Common myeloid progenitor, CD34-positive (primary cell): Measurements from ENCODE around the gene SPX.

Source experiments
- CTCF ChIA-PET: fragments of 350-600 bp; sonication (Branson Sonifier 250); formaldehyde crosslinking; loops from one replicate; lab custom pipeline; 2021; ENCODE audit warnings: antibody characterized with exemption; lab: Charles Lee
- POLR2A ChIA-PET: fragments of 350-600 bp; sonication (Branson Sonifier 250); formaldehyde crosslinking; loops from one replicate; lab custom pipeline; 2021; ENCODE audit warnings: antibody characterized with exemption; lab: Charles Lee
- DNase-seq, 3 donors: peaks; one replicate each; pipeline versions ENCODE4 v3.0.0 to v3.0.0-alpha.2; 2013
- H3K27ac ChIP-seq, 2 experiments: 1 replicate in 1 of 2; 2 replicates in 1 of 2; pipeline ENCODE4 v1.7.0; 2013; ENCODE audit warnings: inconsistent platforms in 2 of 2, low read length in 2 of 2, mild to moderate bottlenecking in 2 of 2, low read depth in 1 of 2, moderate library complexity in 1 of 2; ENCODE audit not compliant: severe bottlenecking in 2 of 2, insufficient read depth in 1 of 2, poor library complexity in 1 of 2
- H3K27me3 ChIP-seq, 5 experiments: replicated peaks in 2 of 5; 1 replicate in 3 of 5; 2 replicates in 2 of 5; pipeline versions ENCODE4 v1.6.1 to v1.7.0; 2013; ENCODE audit warnings: low read length in 4 of 5, mild to moderate bottlenecking in 2 of 5, moderate library complexity in 2 of 5, inconsistent platforms in 1 of 5; ENCODE audit not compliant: insufficient read depth in 5 of 5, control insufficient read depth in 4 of 5
- H3K36me3 ChIP-seq, 4 experiments: 1 replicate in 2 of 4; 2 replicates in 2 of 4; pipeline versions ENCODE4 v1.6.1 to v1.7.0; 2013; ENCODE audit warnings: low read length in 3 of 4, control low read depth in 1 of 4, mild to moderate bottlenecking in 1 of 4; ENCODE audit not compliant: control insufficient read depth in 4 of 4, insufficient read depth in 4 of 4
- H3K4me1 ChIP-seq, 4 experiments: 1 replicate in 3 of 4; 2 replicates in 1 of 4; pipeline versions ENCODE4 v1.6.1 to v1.7.1; 2013; ENCODE audit warnings: low read length in 3 of 4, mild to moderate bottlenecking in 3 of 4, control low read depth in 1 of 4, inconsistent platforms in 1 of 4, moderate library complexity in 1 of 4; ENCODE audit not compliant: control insufficient read depth in 4 of 4, insufficient read depth in 4 of 4; ENCODE audit errors: control extremely low read depth in 1 of 4
- H3K4me3 ChIP-seq, 7 experiments: 1 replicate in 4 of 7; 2 replicates in 3 of 7; pipeline versions ENCODE4 v1.5.1 to v1.7.0; 2013; ENCODE audit warnings: mild to moderate bottlenecking in 7 of 7, low read length in 6 of 7, moderate library complexity in 6 of 7, inconsistent platforms in 2 of 7, low read depth in 2 of 7, control low read depth in 1 of 7; ENCODE audit not compliant: insufficient read depth in 4 of 7, control insufficient read depth in 1 of 7; ENCODE audit errors: extremely low read depth in 1 of 7
- H3K9me3 ChIP-seq, 5 experiments: 1 replicate in 4 of 5; 2 replicates in 1 of 5; pipeline versions ENCODE4 v1.6.1 to v1.7.1; 2013; ENCODE audit warnings: low read length in 4 of 5, mild to moderate bottlenecking in 2 of 5, inconsistent platforms in 1 of 5, low read depth in 1 of 5, moderate library complexity in 1 of 5; ENCODE audit not compliant: control insufficient read depth in 4 of 5, insufficient read depth in 2 of 5; ENCODE audit errors: control extremely low read depth in 1 of 5
- WGBS: methylation state at CpG from one replicate; pipeline ENCODE4 v1.1.5; 2013; ENCODE audit not compliant: insufficient coverage; 5-methylcytosine and 5-hydroxymethylcytosine counted together

The SPX gene

DNA sequence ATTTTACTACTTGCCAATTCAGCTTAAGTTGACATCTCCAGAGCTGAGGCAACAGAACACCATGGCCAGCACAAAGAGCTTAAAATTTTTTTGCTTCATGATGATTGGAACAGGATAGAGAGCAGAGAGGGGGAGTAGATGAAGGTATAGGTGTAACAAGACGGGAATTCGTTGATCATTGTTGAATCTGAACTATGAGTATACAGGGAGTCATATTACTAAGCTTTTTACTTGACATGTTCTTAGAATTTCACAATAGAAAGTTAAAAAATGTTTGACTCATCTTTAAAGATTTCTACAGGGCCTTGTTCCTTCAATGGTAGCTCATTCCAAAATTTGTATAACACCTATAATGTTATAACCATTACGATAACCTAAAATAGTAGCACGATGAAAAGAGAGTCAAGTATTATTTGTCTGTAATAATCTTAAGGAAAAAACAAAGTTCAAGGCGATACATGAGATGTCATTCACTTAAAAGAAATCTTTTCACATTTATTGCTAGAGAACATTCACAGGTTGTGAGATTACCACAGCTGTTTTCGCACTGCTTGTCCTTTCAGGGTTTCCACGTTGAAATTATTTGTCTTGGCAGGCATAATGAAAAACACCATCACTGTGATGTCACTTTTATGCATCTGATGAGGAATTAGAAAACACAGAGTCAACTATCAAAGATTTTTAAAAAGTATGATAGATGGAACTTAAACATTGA lies 33.9 kb downstream of the SPX start:
- H3K27me3 ChIP-seq, result no peaks in the 10 kb centered on the region
- no peak overlapping the region for H3K4me3 ChIP-seq
- no peak for DNase-seq
- H3K36me3 ChIP-seq, result no peaks in the 10 kb centered on the region
- 60% methylated on average over 2 of the region's 7 CpGs for WGBS
- no peaks in the 10 kb centered on the region for H3K9me3 ChIP-seq
- ChIA-PET CTCF (interaction anchor here (1.3 kb wide), 1 partner anchor 8 kb away, joined by 4 read pairs; no protein-coding TSS in a partner anchor), POLR2A (no interaction called here)
- H3K27ac ChIP-seq, result no peak overlapping the region
- H3K4me1 ChIP-seq, result no peaks in the 10 kb centered on the region

DNA sequence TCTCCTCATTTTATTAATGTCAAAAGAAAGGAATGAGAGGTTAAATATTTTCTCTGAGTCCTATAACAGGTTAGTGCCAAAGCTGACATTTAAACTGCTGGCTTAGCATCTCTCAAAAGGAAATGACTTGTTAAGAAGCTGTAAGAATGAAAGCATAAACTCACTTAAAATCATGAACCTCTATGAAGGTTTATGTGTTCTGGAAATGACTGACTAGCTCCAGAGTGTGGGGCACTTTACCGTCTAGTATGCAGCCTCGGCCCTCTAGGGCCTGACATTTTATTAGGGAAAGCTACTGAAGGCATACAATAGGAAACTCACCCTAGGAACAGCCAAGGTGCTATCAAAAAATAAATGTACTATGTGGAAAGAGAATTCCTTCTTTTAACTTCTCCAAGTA lies 35.1 kb downstream of the SPX start:
- ChIA-PET POLR2A (no interaction called here), CTCF (interaction anchor here (1.3 kb wide), 1 partner anchor 9 kb away, joined by 4 read pairs; no protein-coding TSS in a partner anchor)
- Histone ChIP-seq H3K36me3 (no peaks in the 10 kb centered on the region), H3K27ac (no peak overlapping the region), H3K27me3 (no peaks in the 10 kb centered on the region), H3K9me3 (no peaks in the 10 kb centered on the region), H3K4me1 (no peaks in the 10 kb centered on the region), H3K4me3 (no peak overlapping the region)
- DNase-seq, result no peak
- 50% methylated on average over 2 of the region's 2 CpGs for WGBS

DNA sequence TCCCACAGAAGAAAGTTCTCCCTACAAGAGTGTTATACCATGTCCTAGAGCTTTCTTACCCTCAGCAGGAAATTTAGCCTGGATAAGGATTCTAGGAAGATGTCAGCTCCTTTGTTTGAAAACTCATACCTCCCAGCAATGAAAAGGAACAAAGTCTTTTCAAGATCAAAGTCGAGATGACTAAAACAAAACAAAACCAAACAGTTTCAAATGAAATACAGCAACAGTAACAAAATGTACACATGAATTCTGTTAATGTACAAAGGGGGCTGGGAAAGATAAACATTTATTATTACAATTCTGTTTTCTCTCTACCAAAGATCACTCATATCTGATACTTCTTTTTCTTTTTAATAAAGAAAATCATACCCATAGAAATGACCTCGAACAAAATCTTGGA lies 36.8 kb downstream of the SPX start:
- H3K27ac ChIP-seq, result no peak overlapping the region
- H3K27me3 ChIP-seq, result no peaks in the 10 kb centered on the region
- no peaks in the 10 kb centered on the region for H3K9me3 ChIP-seq
- ChIA-PET CTCF (no interaction called here), POLR2A (no interaction called here)
- WGBS, result no CpG with 5 or more reads among the region's 2 CpGs
- no peak for DNase-seq
- no peaks in the 10 kb centered on the region for H3K4me1 ChIP-seq
- no peaks in the 10 kb centered on the region for H3K36me3 ChIP-seq
- H3K4me3 ChIP-seq, result no peak overlapping the region

DNA sequence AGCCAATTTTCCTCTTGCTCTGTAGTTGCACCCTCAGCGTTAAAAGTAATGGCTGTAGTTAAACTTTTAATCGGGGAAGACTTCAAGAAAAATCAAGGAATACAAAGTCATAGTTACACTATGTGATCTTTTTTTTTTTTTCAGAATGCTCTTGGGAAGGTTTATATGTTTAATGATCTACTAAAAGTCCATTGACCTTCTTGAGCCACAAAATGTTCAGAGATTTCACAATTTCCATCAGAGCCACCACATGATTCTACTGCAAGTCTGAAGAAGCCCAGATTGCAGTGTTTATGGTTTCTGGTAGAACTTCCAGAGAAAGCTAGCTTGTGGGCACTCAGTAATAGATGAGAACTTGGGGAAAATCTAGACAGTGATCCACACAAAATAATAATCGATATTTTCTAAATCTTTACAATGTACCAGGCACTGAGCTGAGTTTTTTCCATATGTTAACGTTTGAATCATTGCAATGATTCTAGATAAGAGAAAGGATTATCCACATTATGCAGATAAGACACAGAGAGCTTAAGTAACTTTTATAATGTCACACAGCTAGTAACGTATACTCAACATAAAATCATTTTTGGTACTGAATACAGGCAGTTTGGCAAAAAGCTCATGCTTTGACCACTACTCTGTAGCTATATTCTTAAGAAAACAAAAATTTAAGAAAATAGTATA lies 40.3 kb downstream of the SPX start:
- POLR2A ChIA-PET, result no interaction called here
- H3K27me3 ChIP-seq, result no peaks in the 10 kb centered on the region
- H3K27ac ChIP-seq, result no peak overlapping the region
- CTCF ChIA-PET, result no interaction called here
- WGBS, result 100% methylated on average over 2 of the region's 5 CpGs
- DNase-seq, result no peak
- no peak overlapping the region for H3K4me3 ChIP-seq
- no peaks in the 10 kb centered on the region for H3K9me3 ChIP-seq
- H3K36me3 ChIP-seq, result no peaks in the 10 kb centered on the region
- H3K4me1 ChIP-seq, result no peaks in the 10 kb centered on the region

DNA sequence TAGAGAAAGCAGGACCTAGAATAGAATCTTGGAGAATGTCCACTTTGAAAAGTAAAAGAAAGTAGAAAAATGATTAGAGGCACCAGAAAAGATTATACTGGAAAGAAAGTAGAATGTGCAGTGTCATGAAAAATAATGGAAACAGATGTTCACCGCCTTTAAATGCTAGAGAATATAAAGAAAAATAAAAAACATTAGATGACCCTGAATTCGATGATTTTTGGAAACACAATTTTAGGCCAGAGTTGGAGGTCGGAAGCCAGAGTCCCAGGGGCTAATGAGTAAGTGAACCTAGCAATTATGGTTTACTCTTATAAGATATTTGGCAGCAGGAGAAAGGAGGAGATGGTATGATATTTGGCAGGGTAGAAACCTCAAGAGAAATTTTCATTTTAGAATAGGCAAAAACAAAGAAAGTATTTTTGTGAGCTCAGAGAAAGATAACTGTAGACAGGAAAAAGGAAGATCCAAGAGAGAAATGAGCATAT lies 40.9 kb downstream of the SPX start:
- no peak for DNase-seq
- WGBS, result 93% methylated on average over 2 of the region's 3 CpGs
- no peaks in the 10 kb centered on the region for H3K4me1 ChIP-seq
- no peaks in the 10 kb centered on the region for H3K27me3 ChIP-seq
- H3K36me3 ChIP-seq, result no peaks in the 10 kb centered on the region
- POLR2A ChIA-PET, result no interaction called here
- H3K9me3 ChIP-seq, result no peaks in the 10 kb centered on the region
- H3K27ac ChIP-seq, result no peak overlapping the region
- no peak overlapping the region for H3K4me3 ChIP-seq
- CTCF ChIA-PET, result interaction anchor here (1.9 kb wide), 1 partner anchor 9 kb away, joined by 9 read pairs; no protein-coding TSS in a partner anchor

DNA sequence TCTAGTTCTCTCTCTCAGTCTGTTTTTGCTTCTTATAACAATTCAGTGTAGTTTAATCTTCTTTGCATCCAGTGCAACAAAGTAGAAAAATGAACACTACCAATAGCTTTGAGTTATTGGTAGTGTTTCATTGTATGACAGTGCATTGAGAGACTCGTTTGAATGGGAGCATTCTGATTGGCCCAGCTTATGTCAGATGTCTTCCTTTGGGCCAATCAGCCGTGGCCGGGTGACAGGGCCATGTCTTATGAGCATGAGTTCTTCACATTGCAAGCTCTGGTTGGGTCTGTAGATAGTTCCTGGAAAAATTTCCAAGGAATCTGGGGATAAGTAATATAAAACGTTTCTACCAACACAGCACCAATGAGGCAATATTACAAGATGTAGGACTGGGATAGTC lies 42.0 kb downstream of the SPX start:
- H3K9me3 ChIP-seq, result no peaks in the 10 kb centered on the region
- no peak overlapping the region for H3K4me3 ChIP-seq
- H3K36me3 ChIP-seq, result no peaks in the 10 kb centered on the region
- ChIA-PET POLR2A (no interaction called here), CTCF (interaction anchor here (0.7 to 1.9 kb wide), 2 partner anchors 11 to 13 kb away, joined by 3 to 9 read pairs; no protein-coding TSS in a partner anchor)
- H3K27ac ChIP-seq, result no peak overlapping the region
- DNase-seq, result no peak
- WGBS, result 94% methylated on average over 3 of the region's 4 CpGs
- H3K4me1 ChIP-seq, result no peaks in the 10 kb centered on the region
- H3K27me3 ChIP-seq, result no peaks in the 10 kb centered on the region

DNA sequence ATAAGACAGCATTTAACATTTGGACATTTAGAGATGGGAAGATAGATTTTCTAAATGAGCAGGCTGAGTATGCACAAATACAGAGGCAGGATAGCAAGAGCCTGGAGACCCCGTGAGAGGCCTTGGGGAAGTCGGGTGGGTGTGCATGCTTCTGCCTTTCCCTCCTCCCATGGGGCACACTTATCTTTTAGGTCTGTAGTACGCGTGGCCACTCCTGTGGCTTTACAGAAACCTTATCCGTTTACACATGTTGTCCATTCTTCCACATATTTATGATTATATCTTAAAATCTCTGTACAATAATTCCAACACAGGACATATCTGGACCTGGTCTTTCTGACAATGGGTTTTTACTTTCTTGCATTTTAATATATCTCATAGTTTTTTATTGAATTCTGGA lies 45.0 kb downstream of the SPX start:
- ChIA-PET POLR2A (no interaction called here), CTCF (no interaction called here)
- 73% methylated on average over 2 of the region's 5 CpGs for WGBS
- H3K9me3 ChIP-seq, result no peaks in the 10 kb centered on the region
- peak; percentile 10 to 39 (median 39) for DNase-seq
- no peak overlapping the region for H3K27ac ChIP-seq
- H3K27me3 ChIP-seq, result no peaks in the 10 kb centered on the region
- H3K4me3 ChIP-seq, result no peak overlapping the region
- H3K4me1 ChIP-seq, result no peaks in the 10 kb centered on the region
- H3K36me3 ChIP-seq, result no peaks in the 10 kb centered on the region
